Caco-2 (cell line): Measurements from ENCODE around the gene IDH3G. TPM values are rescaled to one million over a fixed set of nuclear protein-coding genes. Genes with fewer than 3 reads are reported as not detected.

ENCODE experiments used
- BruUV-seq: library from RNA; stranded (reverse); fragments of 400-500 nt; replicated peaks from 2 replicates; lab custom pipeline; 2021; lab: Mats Ljungman, UMichigan
- CTCF ChIA-PET: fragments of 300-600 bp; sonication (Branson Sonifier 250); formaldehyde crosslinking; loops from one replicate; lab custom pipeline; 2022; ENCODE audit warnings: antibody characterized with exemption; lab: Charles Lee
- POLR2A ChIA-PET: fragments of 300-600 bp; sonication (Branson Sonifier 250); formaldehyde crosslinking; loops from one replicate; lab custom pipeline; 2022; ENCODE audit warnings: antibody characterized with exemption; lab: Charles Lee
- DNase-seq, 2 experiments: peaks; one replicate each; pipeline versions ENCODE4 v3.0.0 to v3.0.0-alpha.2; 2020 to 2022
- H3K27me3 ChIP-seq: replicated peaks from 2 replicates; pipeline ENCODE4 v1.6.0; 2011; ENCODE audit warnings: low read length; ENCODE audit not compliant: control insufficient read depth, insufficient read depth
- H3K36me3 ChIP-seq: 2 replicates; pipeline ENCODE4 v1.5.1; 2011; ENCODE audit warnings: low read length; ENCODE audit not compliant: control insufficient read depth, insufficient read depth
- H3K4me1 ChIP-seq: fragments of 250-450 bp; sonication (Bioruptor Pico); 2 replicates; pipeline ENCODE4 v1.5.1; 2020; ENCODE audit warnings: mild to moderate bottlenecking
- H3K4me3 ChIP-seq: 2 replicates; pipeline ENCODE4 v1.5.1; 2011; ENCODE audit warnings: low read depth, mild to moderate bottlenecking, control low read depth, low read length
- H3K9me3 ChIP-seq: fragments of 250-450 bp; sonication (Bioruptor Pico); 2 replicates; pipeline ENCODE4 v1.5.1; 2020; ENCODE audit warnings: mild to moderate bottlenecking, moderate library complexity
- H3K27ac Mint-ChIP-seq: one replicate; pipeline ENCODE4 v1.8.0; 2022; ENCODE audit warnings: mixed read lengths; ENCODE audit not compliant: unreplicated experiment
- H3K27me3 Mint-ChIP-seq: one replicate; pipeline ENCODE4 v1.8.0; 2022; ENCODE audit warnings: mixed read lengths; ENCODE audit not compliant: insufficient read depth, unreplicated experiment
- H3K36me3 Mint-ChIP-seq: one replicate; pipeline ENCODE4 v1.8.0; 2022; ENCODE audit warnings: mild to moderate bottlenecking, mixed read lengths; ENCODE audit not compliant: insufficient read depth, unreplicated experiment
- H3K4me1 Mint-ChIP-seq: one replicate; pipeline ENCODE4 v1.8.0; 2022; ENCODE audit warnings: low read depth, mixed read lengths; ENCODE audit not compliant: unreplicated experiment
- H3K4me3 Mint-ChIP-seq: one replicate; pipeline ENCODE4 v1.8.0; 2022; ENCODE audit warnings: mild to moderate bottlenecking, moderate library complexity, mixed read lengths; ENCODE audit not compliant: unreplicated experiment
- H3K9me3 Mint-ChIP-seq: one replicate; pipeline ENCODE4 v1.8.0; 2022; ENCODE audit warnings: mixed read lengths; ENCODE audit not compliant: unreplicated experiment
- intact Hi-C: fragments of 100-400 bp; cut with micrococcal nuclease; formaldehyde crosslinking; loops from one replicate; pipeline ENCODE4 v1.10.0; 2022; ENCODE audit not compliant: unreplicated experiment
- total RNA-seq: library from RNA; stranded (reverse); gene quantifications from 2 replicates; pipeline ENCODE4 v1.2.3, GENCODE V29; 2022
- TF ChIP-seq, protein P1 (sequence below), 2 experiments: fragments of 200-600 bp in 1 of 2; IDR thresholded peaks; 1 replicate in 1 of 2; 2 replicates in 1 of 2; pipeline versions ENCODE4 v1.5.1 to v1.8.0; 2011 to 2022; ENCODE audit warnings: antibody characterized with exemption in 1 of 2, control low read depth in 1 of 2, inconsistent platforms in 1 of 2, low read depth in 1 of 2, low read length in 1 of 2, mild to moderate bottlenecking in 1 of 2, moderate library complexity in 1 of 2; ENCODE audit not compliant: insufficient read depth in 1 of 2, severe bottlenecking in 1 of 2, unreplicated experiment in 1 of 2

The IDH3G gene
- total RNA-seq, 1 experiment from 2014 or later, result 53.3 TPM

DNA sequence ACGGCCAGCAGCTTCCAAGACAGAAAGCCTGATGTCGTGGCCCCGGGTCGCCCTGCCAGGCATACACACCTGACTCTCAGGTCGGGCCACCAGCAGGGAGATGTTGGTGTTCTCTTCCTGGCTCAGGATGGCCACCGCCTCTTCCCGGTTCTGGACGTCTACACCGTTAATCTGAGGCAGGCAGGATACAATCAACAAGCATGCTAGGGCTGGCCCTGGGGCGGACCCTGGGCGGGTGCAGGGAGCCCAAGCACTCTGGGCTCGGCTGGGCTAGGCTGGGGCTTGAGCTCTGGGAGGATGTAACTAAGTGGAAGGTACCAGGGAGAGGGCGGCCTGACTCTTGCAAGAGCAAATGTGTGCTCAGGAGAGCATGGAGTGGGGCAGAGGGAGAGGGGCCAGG is 11.3 kb upstream of the IDH3G start:
- intact Hi-C loops, result no loop called here
- Mint-ChIP-seq H3K9me3 (no peaks in the 10 kb centered on the region), H3K4me3 (no peak overlapping the region), H3K27ac (no peak overlapping the region), H3K4me1 (no peaks in the 10 kb centered on the region), H3K36me3 (peaks cover 5% of the 10 kb centered on the region), H3K27me3 (no peaks in the 10 kb centered on the region)
- no peaks in the 10 kb centered on the region for H3K36me3 ChIP-seq
- H3K4me1 ChIP-seq, result no peaks in the 10 kb centered on the region
- no peaks in the 10 kb centered on the region for H3K9me3 ChIP-seq
- H3K27me3 ChIP-seq, result no peaks in the 10 kb centered on the region
- ChIA-PET CTCF (no interaction called here), POLR2A (no interaction called here)
- TF ChIP-seq, protein P1, sequence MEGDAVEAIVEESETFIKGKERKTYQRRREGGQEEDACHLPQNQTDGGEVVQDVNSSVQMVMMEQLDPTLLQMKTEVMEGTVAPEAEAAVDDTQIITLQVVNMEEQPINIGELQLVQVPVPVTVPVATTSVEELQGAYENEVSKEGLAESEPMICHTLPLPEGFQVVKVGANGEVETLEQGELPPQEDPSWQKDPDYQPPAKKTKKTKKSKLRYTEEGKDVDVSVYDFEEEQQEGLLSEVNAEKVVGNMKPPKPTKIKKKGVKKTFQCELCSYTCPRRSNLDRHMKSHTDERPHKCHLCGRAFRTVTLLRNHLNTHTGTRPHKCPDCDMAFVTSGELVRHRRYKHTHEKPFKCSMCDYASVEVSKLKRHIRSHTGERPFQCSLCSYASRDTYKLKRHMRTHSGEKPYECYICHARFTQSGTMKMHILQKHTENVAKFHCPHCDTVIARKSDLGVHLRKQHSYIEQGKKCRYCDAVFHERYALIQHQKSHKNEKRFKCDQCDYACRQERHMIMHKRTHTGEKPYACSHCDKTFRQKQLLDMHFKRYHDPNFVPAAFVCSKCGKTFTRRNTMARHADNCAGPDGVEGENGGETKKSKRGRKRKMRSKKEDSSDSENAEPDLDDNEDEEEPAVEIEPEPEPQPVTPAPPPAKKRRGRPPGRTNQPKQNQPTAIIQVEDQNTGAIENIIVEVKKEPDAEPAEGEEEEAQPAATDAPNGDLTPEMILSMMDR (IDR thresholded peaks at IDR 0.05; ENCODE audit: insufficient read depth in 1 of 2, low read depth in 1 of 2, low read length in 1 of 2, severe bottlenecking in 1 of 2, unreplicated experiment in 1 of 2), result no peak
- BruUV-seq, result no TSS peak
- no peak for DNase-seq
- H3K4me3 ChIP-seq, result no peak overlapping the region

DNA sequence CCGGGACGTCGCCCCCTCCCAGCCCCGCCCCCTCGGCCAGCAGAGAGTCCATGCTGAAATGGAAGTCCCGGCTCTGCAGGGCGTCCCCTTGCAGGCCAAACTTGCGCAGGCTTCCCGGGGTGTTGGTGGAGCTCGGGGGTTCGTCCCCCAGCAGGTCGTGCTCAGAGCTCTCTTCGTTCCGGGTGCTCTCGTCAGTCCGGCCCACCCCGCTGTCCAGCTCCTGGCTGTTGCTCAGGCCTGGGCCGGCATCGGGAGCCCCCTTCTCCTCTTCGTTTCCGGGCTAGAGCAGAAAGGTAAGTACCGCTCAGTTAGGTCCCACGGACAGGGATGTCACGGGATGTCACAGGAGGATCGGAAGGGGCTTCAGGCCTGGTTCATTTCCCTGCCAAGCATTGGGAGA is 10.4 kb upstream of the IDH3G start:
- no peaks in the 10 kb centered on the region for H3K27me3 ChIP-seq
- H3K4me3 ChIP-seq, result no peak overlapping the region
- TF ChIP-seq, protein P1 (IDR thresholded peaks at IDR 0.05; ENCODE audit: insufficient read depth in 1 of 2, low read depth in 1 of 2, low read length in 1 of 2, severe bottlenecking in 1 of 2, unreplicated experiment in 1 of 2), result no peak
- H3K36me3 ChIP-seq, result no peaks in the 10 kb centered on the region
- H3K4me1 Mint-ChIP-seq, result no peaks in the 10 kb centered on the region
- no peaks in the 10 kb centered on the region for H3K27me3 Mint-ChIP-seq
- H3K4me3 Mint-ChIP-seq, result no peak overlapping the region
- DNase-seq, result no peak
- ChIA-PET POLR2A (no interaction called here), CTCF (no interaction called here)
- no peaks in the 10 kb centered on the region for H3K4me1 ChIP-seq
- H3K9me3 ChIP-seq, result no peaks in the 10 kb centered on the region
- intact Hi-C loops, result no loop called here
- H3K9me3 Mint-ChIP-seq, result no peaks in the 10 kb centered on the region
- peaks cover 5% of the 10 kb centered on the region for H3K36me3 Mint-ChIP-seq
- BruUV-seq, result no TSS peak
- no peak overlapping the region for H3K27ac Mint-ChIP-seq

DNA sequence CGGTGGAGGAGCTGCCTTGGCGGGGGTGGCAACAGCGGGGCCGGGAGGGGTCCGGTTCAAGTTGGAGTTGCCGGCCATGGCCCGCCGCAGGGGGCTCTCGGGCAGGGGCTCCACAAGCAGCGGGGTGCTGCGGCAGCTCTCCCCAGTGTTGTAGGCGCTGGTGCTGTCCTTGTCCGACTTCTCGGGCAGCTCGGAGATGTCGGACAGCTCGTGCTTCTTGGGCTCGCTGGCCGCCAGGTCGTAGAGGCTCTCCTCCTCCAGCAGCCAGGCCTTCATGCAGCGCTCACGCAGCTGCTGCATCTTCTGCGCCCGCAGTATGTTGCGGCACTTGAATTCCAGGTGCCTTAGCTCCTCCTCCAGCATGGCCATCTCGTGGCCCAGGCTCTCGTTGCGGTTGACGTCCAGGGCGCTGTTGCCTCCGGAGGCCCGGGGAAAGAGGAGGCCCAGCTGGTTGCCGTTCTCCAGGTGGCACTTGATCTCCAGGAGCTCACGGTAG is 10.0 kb upstream of the IDH3G start:
- no peak for DNase-seq
- no peaks in the 10 kb centered on the region for H3K4me1 ChIP-seq
- H3K36me3 ChIP-seq, result no peaks in the 10 kb centered on the region
- CTCF ChIA-PET, result no interaction called here
- no TSS peak for BruUV-seq
- Mint-ChIP-seq H3K4me3 (no peak overlapping the region), H3K4me1 (no peaks in the 10 kb centered on the region), H3K36me3 (peaks cover 5% of the 10 kb centered on the region), H3K27me3 (no peaks in the 10 kb centered on the region), H3K9me3 (no peaks in the 10 kb centered on the region), H3K27ac (no peak overlapping the region)
- TF ChIP-seq, protein P1 (IDR thresholded peaks at IDR 0.05; ENCODE audit: insufficient read depth in 1 of 2, low read depth in 1 of 2, low read length in 1 of 2, severe bottlenecking in 1 of 2, unreplicated experiment in 1 of 2), result no peak
- intact Hi-C loops, result no loop called here
- POLR2A ChIA-PET, result no interaction called here
- no peaks in the 10 kb centered on the region for H3K27me3 ChIP-seq
- no peaks in the 10 kb centered on the region for H3K9me3 ChIP-seq
- no peak overlapping the region for H3K4me3 ChIP-seq
